ENCODE data around the gene AKR1B1.

AKR1B1 gene

DNA sequence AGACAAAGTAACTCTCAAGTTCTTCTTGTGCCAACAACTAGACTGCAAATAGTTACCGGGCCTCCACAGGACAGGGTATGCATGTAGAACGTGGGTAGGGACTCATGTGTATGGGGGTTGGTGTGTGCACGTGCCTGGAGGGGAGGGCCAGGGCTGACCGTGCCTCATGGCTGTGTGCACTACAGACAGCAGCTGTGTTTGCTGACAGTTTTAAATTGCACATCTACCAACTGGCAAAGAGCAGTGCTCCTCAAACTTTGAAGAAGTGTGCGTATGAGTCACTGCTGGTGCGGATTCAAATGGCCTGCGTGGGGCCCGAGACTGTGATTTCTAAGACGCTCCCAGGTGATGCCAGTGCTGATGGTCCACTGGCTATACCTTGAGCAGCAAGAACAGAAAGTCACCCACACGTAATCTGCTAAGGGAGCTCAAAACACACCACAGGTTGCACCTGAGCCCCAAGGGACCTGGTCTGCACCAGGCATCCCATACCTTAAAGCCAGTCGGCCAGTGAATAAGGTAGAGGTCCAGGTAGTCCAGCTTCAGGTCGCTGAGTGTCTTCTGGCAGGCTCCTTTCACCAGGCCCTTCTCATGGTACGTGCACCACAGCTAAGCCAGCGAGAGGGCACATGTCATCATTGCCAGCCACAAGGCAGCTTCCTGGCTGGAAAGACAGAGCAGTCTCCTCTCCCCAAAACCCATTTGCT is 8.5 kb downstream of the AKR1B1 start:
- no peaks in the 10 kb centered on the region for H3K4me1 ChIP-seq (ENCODE audit: control insufficient read depth, insufficient read depth, low read length)
- H3K36me3 ChIP-seq (ENCODE audit: control insufficient read depth, insufficient read depth, low read length): peaks cover 33% of the 10 kb centered on the region
- no peak overlapping the region for H3K4me3 ChIP-seq (ENCODE audit: low read length)
- H3K27me3 ChIP-seq (ENCODE audit: control insufficient read depth, insufficient read depth, low read length): no peaks in the 10 kb centered on the region
- no peak overlapping the region for H3K9ac ChIP-seq (ENCODE audit: low read length)
- H3K27ac ChIP-seq (ENCODE audit: low read depth, low read length): no peak overlapping the region

DNA sequence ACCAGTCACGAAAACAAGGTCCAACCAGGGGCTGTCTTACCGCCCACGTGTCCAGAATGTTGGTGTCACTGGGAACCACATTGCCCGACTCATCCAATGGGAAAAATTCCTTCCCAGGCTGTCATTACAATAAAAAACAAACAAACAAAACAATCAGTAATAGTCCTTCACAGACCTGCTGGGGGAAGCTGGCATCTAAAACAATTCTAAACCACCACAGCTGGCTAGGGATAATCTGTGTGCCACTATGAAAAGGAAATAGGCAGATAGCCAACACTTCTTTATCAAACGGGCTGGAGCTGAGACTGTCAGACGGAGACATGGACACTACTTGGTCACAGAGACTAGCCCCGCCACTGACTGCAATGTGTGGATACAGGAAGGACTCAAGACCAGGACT is 9.2 kb downstream of the AKR1B1 start:
- no peak overlapping the region for H3K9ac ChIP-seq (ENCODE audit: low read length)
- no peaks in the 10 kb centered on the region for H3K27me3 ChIP-seq (ENCODE audit: control insufficient read depth, insufficient read depth, low read length)
- no peak overlapping the region for H3K4me3 ChIP-seq (ENCODE audit: low read length)
- H3K36me3 ChIP-seq (ENCODE audit: control insufficient read depth, insufficient read depth, low read length): peaks cover 40% of the 10 kb centered on the region
- H3K4me1 ChIP-seq (ENCODE audit: control insufficient read depth, insufficient read depth, low read length): no peaks in the 10 kb centered on the region
- no peak overlapping the region for H3K27ac ChIP-seq (ENCODE audit: low read depth, low read length)

DNA sequence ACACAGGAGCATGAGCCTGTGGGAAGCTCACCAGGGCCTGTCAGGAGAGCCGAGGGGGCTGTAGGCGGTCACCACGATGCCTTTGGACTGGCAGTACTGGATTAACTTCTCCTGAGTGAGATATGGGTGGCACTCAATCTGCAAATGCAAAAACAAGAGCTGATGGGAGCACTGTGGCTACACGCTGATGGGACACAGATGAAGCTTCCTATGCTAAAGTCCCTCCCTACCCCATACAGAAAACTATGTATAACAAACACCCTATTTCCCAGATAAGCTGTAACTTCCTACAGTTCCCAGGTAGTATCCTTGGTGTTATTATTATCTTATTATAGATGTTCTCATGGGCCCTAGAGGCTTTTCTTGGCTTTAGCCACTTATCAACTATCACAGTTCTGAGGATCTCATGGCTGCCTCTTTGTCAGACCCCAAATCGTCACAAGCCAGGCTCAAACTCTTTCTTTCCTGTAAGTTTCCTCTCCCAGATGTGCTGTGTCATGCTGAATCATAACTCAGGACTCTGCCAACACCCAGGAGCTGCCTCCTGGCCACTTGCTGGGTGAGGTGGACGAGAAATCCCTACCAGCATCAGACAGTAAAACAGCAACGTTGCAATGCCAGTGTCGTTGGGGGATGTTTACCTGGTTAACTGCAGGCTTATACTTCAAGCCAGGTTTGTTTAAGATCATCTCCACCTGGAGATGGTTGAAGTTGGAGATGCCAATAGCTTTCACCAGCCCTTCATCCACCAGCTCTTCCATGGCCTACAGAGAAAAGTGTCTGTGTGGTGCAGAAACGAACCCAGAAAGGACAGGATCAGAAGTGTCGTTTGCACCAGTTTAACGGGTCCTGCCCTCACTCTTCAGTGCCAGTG is 10.3 kb downstream of the AKR1B1 start:
- H3K4me3 ChIP-seq (ENCODE audit: low read length): no peak overlapping the region
- H3K36me3 ChIP-seq (ENCODE audit: control insufficient read depth, insufficient read depth, low read length): peaks cover 42% of the 10 kb centered on the region
- H3K27me3 ChIP-seq (ENCODE audit: control insufficient read depth, insufficient read depth, low read length): no peaks in the 10 kb centered on the region
- no peaks in the 10 kb centered on the region for H3K4me1 ChIP-seq (ENCODE audit: control insufficient read depth, insufficient read depth, low read length)
- no peak overlapping the region for H3K27ac ChIP-seq (ENCODE audit: low read depth, low read length)
- no peak overlapping the region for H3K9ac ChIP-seq (ENCODE audit: low read length)

DNA sequence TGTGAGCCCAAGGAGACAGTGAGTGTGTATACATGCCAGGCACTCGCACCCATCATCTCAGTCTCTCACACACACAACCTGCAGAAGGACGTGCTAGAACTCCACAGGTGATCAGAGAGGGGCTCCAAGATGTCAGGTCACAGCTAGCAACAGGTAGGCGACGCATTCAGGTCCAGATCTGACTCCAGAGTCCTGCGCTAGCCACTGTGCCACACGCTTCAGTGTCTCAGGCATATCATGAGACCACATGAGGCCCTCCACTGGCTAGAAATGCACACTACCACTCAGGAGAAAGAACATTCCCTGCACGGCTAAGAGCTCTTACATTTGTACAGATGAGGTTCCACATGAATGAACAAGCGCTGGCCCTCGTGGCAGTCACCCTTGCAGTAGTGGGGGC is 11.5 kb downstream of the AKR1B1 start:
- no peaks in the 10 kb centered on the region for H3K4me1 ChIP-seq (ENCODE audit: control insufficient read depth, insufficient read depth, low read length)
- H3K27ac ChIP-seq (ENCODE audit: low read depth, low read length): no peak overlapping the region
- H3K36me3 ChIP-seq (ENCODE audit: control insufficient read depth, insufficient read depth, low read length): peaks cover 49% of the 10 kb centered on the region
- no peaks in the 10 kb centered on the region for H3K27me3 ChIP-seq (ENCODE audit: control insufficient read depth, insufficient read depth, low read length)
- no peak overlapping the region for H3K9ac ChIP-seq (ENCODE audit: low read length)
- H3K4me3 ChIP-seq (ENCODE audit: low read length): no peak overlapping the region

DNA sequence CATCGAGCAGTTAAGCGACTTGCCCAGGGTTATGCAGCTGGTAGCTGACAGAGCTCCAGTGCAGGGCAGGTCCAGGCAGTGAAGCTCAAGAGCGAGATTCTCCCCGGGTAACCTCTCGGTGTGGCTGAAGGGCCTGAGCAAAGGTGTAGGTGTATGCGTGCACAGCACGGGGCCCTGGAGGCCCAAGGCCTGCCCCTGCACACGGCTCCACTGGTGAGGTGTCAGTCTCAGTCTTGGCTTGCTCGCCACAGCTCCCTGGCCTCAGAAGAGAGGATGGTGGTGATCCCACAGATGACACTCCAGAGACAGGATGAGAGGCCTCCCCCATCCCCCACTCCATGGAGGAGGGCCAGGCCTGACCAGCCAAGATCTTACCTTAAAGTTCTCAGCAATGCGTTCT is 12.0 kb downstream of the AKR1B1 start:
- Histone ChIP-seq H3K36me3 (ENCODE audit: control insufficient read depth, insufficient read depth, low read length) (peaks cover 49% of the 10 kb centered on the region), H3K4me3 (ENCODE audit: low read length) (no peak overlapping the region), H3K9ac (ENCODE audit: low read length) (no peak overlapping the region), H3K27ac (ENCODE audit: low read depth, low read length) (no peak overlapping the region), H3K27me3 (ENCODE audit: control insufficient read depth, insufficient read depth, low read length) (no peaks in the 10 kb centered on the region), H3K4me1 (ENCODE audit: control insufficient read depth, insufficient read depth, low read length) (no peaks in the 10 kb centered on the region)

DNA sequence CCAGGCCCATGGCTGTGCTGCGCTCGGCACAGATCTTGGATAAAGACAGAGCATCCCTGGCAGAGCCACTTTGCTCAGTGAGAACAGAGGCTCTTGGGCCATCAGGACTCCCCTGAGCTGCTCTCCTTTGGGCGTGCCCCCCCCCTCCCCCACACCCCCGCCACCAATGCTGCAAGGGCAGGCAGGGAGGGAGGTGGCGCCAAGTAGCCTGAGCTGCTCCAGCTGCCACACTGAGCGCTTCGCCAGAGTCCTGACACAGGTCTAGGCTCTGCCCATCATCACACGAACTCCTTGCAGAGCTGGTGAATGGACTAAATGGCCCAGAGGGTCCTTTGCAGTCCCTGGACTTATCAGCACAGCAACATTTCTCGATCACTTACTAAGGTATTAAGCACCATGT is 12.5 kb downstream of the AKR1B1 start:
- no peaks in the 10 kb centered on the region for H3K27me3 ChIP-seq (ENCODE audit: control insufficient read depth, insufficient read depth, low read length)
- H3K4me3 ChIP-seq (ENCODE audit: low read length): no peak overlapping the region
- H3K4me1 ChIP-seq (ENCODE audit: control insufficient read depth, insufficient read depth, low read length): no peaks in the 10 kb centered on the region
- no peak overlapping the region for H3K9ac ChIP-seq (ENCODE audit: low read length)
- H3K27ac ChIP-seq (ENCODE audit: low read depth, low read length): no peak overlapping the region
- peaks cover 49% of the 10 kb centered on the region for H3K36me3 ChIP-seq (ENCODE audit: control insufficient read depth, insufficient read depth, low read length)

DNA sequence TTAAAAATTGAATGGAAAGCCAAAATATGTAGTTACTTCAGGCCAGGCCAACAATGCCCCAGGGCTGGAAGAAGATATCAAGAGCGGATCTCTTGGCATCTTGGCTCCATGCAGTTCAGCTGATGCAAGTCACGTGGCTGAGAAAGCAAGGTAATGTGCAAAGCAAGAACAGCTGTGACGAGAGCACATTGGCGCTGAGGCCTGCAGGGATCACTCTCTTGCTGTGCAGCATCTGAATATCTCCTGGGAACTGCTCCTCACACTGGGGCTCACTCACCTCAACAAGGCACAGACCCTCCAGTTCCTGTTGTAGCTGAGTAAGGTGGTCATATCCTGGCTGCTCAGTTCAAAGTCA is 14.0 kb downstream of the AKR1B1 start:
- Histone ChIP-seq H3K36me3 (ENCODE audit: control insufficient read depth, insufficient read depth, low read length) (peaks cover 42% of the 10 kb centered on the region), H3K4me1 (ENCODE audit: control insufficient read depth, insufficient read depth, low read length) (no peaks in the 10 kb centered on the region)

DNA sequence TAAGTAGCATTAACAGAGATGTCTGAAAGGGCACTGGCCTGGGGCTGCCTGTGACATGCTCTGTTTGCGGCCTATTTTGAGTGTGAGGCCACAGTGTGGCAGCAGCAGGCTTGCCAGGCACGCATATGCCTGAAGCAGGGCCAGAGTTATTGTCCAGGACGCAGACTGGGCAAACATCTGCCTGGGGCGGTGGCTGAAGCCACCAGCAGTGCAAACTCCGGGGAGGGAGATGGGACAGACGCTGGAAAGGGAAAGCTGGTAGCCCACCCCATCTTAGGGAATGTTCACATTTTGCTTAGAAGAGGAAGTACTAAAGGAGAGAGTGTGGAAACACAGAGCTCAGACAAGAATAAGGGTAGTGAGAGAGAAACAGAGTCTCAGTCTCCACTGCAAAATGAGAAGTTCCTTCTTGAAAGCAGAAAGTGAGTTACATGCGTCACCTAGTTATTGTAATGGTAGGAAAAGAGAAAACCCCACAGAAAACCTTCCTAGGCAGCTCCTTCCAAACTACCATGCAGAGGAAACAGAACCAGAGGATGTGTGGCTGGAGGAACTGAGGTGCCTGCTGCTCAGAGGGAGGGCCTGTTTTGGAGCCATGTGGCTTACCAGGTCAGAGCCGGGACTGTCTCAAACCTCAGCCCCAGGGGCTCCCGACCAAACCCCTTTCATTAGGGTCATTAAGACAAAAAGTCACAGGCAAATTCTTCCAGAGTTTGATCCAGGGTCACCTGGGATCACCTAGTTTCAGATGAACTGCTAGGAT is 14.5 kb downstream of the AKR1B1 start:
- Histone ChIP-seq H3K4me1 (ENCODE audit: control insufficient read depth, insufficient read depth, low read length) (no peaks in the 10 kb centered on the region), H3K27ac (ENCODE audit: low read depth, low read length) (no peak overlapping the region), H3K4me3 (ENCODE audit: low read length) (no peak overlapping the region), H3K36me3 (ENCODE audit: control insufficient read depth, insufficient read depth, low read length) (peaks cover 41% of the 10 kb centered on the region), H3K9ac (ENCODE audit: low read length) (no peak overlapping the region), H3K27me3 (ENCODE audit: control insufficient read depth, insufficient read depth, low read length) (no peaks in the 10 kb centered on the region)

More for the DNA sequence above, 14.0 kb downstream of the AKR1B1 start:
- no peak overlapping the region for H3K27ac ChIP-seq (ENCODE audit: low read depth, low read length)
- no peak overlapping the region for H3K9ac ChIP-seq (ENCODE audit: low read length)
- no peaks in the 10 kb centered on the region for H3K27me3 ChIP-seq (ENCODE audit: control insufficient read depth, insufficient read depth, low read length)
- H3K4me3 ChIP-seq (ENCODE audit: low read length): no peak overlapping the region

DNA sequence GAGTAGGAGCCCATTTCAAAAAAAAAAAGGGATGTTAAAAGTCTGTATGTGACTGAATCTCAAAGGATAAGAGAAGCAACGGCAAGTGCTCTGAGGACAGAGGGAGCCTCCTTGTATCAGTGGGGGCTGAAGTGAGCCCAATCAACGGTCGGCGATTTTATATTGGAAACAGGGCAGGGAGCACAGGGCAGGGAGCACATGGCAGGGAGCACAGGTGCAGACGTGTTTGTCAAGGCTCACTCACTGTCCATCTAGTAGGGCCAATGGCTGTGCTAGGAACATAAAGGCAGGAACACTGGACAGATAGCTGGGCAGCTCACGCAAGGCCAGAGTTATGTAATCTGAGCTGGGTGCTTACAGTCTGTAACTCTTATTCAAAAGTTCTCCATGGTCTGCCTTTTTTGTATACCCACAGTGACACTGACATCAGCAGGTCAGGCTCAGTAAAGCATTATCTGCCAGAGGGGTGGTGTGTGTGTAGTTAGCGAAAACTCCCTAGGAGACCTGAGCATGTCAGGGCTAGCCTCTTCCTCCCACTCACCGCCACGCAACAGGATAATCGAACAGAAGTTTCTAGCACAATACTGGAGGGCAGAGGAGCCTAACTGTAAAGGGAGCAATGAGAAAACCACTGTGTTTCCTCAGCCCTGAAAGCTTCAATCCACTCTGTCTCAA is 15.4 kb downstream of the AKR1B1 start:
- peaks cover 41% of the 10 kb centered on the region for H3K36me3 ChIP-seq (ENCODE audit: control insufficient read depth, insufficient read depth, low read length)
- H3K4me3 ChIP-seq (ENCODE audit: low read length): no peak overlapping the region
- no peaks in the 10 kb centered on the region for H3K4me1 ChIP-seq (ENCODE audit: control insufficient read depth, insufficient read depth, low read length)
- H3K27me3 ChIP-seq (ENCODE audit: control insufficient read depth, insufficient read depth, low read length): no peaks in the 10 kb centered on the region
- no peak overlapping the region for H3K9ac ChIP-seq (ENCODE audit: low read length)
- H3K27ac ChIP-seq (ENCODE audit: low read depth, low read length): no peak overlapping the region

DNA sequence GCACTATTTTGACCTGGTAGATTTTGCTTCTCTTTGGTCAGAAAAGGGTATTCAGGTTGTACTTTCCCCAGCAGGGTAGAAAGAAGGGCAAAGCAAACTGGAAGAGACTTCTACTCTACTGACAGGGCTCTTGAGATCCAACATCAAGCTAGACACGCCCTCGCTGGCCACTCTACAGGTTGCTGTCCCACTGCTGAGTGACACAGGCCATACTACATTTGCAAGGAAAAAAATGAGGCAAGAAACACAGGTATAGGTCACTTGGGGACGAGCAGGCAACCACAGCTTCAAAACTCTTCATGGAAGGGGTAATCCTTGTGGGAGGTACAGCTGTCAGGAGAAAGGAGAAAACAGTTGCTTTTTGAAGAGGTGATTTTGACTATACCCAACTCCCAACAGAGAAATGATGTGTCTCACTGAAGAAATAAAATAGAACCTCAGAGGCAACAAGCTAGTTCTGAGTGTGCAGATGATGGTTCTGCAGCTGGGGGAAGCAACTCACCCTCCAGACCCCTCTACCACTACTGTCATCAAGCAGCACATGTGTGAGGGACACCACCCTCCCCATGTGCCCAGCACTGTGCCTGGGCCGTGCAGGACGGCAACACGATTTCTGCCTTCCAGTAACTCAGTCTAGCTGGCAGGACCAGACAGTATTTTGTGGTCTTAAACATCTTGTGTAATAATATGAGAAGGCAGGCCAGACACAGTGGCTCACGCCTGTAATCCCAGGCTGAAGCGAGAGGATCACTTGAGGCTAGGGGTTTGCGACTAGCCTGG is 16.3 kb downstream of the AKR1B1 start:
- H3K4me1 ChIP-seq (ENCODE audit: control insufficient read depth, insufficient read depth, low read length): no peaks in the 10 kb centered on the region
- no peak overlapping the region for H3K27ac ChIP-seq (ENCODE audit: low read depth, low read length)
- no peaks in the 10 kb centered on the region for H3K27me3 ChIP-seq (ENCODE audit: control insufficient read depth, insufficient read depth, low read length)
- H3K4me3 ChIP-seq (ENCODE audit: low read length): no peak overlapping the region
- peaks cover 34% of the 10 kb centered on the region for H3K36me3 ChIP-seq (ENCODE audit: control insufficient read depth, insufficient read depth, low read length)
- H3K9ac ChIP-seq (ENCODE audit: low read length): no peak overlapping the region

DNA sequence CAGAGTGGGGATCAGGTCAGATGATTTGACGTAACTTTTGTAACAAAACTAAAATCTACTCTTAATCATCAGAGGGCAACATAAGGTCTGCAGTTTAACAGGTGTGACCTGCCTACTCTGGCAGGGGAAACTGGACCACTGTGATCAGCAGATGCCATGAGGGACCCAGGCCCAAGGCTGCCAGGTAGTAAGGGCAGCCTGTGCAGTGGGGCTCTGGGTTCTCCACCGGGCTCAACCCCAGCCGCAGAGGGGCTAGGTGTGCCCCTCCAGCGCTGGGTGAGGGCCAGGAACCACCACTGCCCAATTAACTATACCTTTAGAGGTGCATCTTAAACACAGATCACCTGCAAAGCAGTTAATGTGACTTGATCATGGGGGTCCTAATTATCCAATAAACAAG is 17.6 kb downstream of the AKR1B1 start:
- Histone ChIP-seq H3K36me3 (ENCODE audit: control insufficient read depth, insufficient read depth, low read length) (peaks cover 23% of the 10 kb centered on the region), H3K4me1 (ENCODE audit: control insufficient read depth, insufficient read depth, low read length) (no peaks in the 10 kb centered on the region), H3K27me3 (ENCODE audit: control insufficient read depth, insufficient read depth, low read length) (no peaks in the 10 kb centered on the region), H3K9ac (ENCODE audit: low read length) (no peak overlapping the region), H3K27ac (ENCODE audit: low read depth, low read length) (no peak overlapping the region), H3K4me3 (ENCODE audit: low read length) (no peak overlapping the region)

Data from rectal smooth muscle tissue (tissue), 1 donor.